Activated B cell treated with CpG ODN at 0.5 μM for 24 hours (primary cell): ENCODE measurements around the gene PCGF3. TPM values are rescaled to one million over a fixed set of nuclear protein-coding genes. Genes with fewer than 3 reads are reported as not detected.

ENCODE experiments used
- ATAC-seq: fragments of 200-7000 bp; cut with Tn5 transposase; one replicate; pipeline ENCODE4 v1.10.0; 2021; ENCODE audit warnings: low read depth, mild to moderate bottlenecking, moderate library complexity
- CTCF ChIA-PET: fragments of 350-600 bp; sonication (Branson Sonifier 250); formaldehyde crosslinking; loops from one replicate; lab custom pipeline; 2021; ENCODE audit warnings: antibody characterized with exemption; lab: Charles Lee
- POLR2A ChIA-PET: fragments of 350-600 bp; sonication (Branson Sonifier 250); formaldehyde crosslinking; loops from one replicate; lab custom pipeline; 2021; ENCODE audit warnings: antibody characterized with exemption; lab: Charles Lee
- DNase-seq: peaks from one replicate; pipeline ENCODE4 v3.0.0; 2022
- H3K27ac Mint-ChIP-seq: one replicate; pipeline ENCODE4 v1.8.0; 2020; ENCODE audit warnings: mixed read lengths
- H3K27me3 Mint-ChIP-seq: one replicate; pipeline ENCODE4 v1.8.0; 2021; ENCODE audit warnings: mixed read lengths
- H3K36me3 Mint-ChIP-seq: one replicate; pipeline ENCODE4 v1.8.0; 2021; ENCODE audit warnings: low read depth, mixed read lengths
- H3K4me1 Mint-ChIP-seq: one replicate; pipeline ENCODE4 v1.8.0; 2021; ENCODE audit warnings: mixed read lengths
- H3K4me3 Mint-ChIP-seq: one replicate; pipeline ENCODE4 v1.8.0; 2020; ENCODE audit warnings: mild to moderate bottlenecking, mixed read lengths
- H3K9me3 Mint-ChIP-seq: one replicate; pipeline ENCODE4 v1.8.0; 2020; ENCODE audit warnings: mixed read lengths
- CTCF ChIP-seq: fragments of 200-600 bp; IDR thresholded peaks from one replicate; pipeline ENCODE4 v1.8.0; 2022; ENCODE audit warnings: antibody characterized with exemption, mild to moderate bottlenecking
- intact Hi-C: fragments of 100-400 bp; cut with micrococcal nuclease; formaldehyde crosslinking; loops from one replicate; pipeline ENCODE4 v1.15.1; 2024
- total RNA-seq: library from RNA; stranded (reverse); gene quantifications from 2 replicates; pipeline ENCODE4 v1.2.3, GENCODE V29; 2022

The PCGF3 gene
- total RNA-seq, 1 donor from 2014 or later, result 59.2 TPM

GRCh38 chr4:720111-720860 is 14.7 kb downstream of the PCGF3 start:
- ATAC-seq, result no peak
- CTCF ChIA-PET, result no interaction called here

GRCh38 chr4:721261-722168 is 15.9 kb downstream of the PCGF3 start:
- DNase-seq (no peak), ATAC-seq (no peak)
- no peak for TF ChIP-seq CTCF
- intact Hi-C loops, result no loop called here
- Mint-ChIP-seq H3K4me1 (peaks cover 10% of the 10 kb centered on the region), H3K36me3 (peaks cover 37% of the 10 kb centered on the region), H3K4me3 (no peak overlapping the region), H3K27me3 (no peaks in the 10 kb centered on the region), H3K9me3 (no peaks in the 10 kb centered on the region), H3K27ac (no peak overlapping the region)
- ChIA-PET CTCF (no interaction called here), POLR2A (no interaction called here)

More at GRCh38 chr4:720111-720860, 14.7 kb downstream of the PCGF3 start:
- H3K4me3 Mint-ChIP-seq, result no peak overlapping the region
- TF ChIP-seq CTCF, result no peak
- POLR2A ChIA-PET, result interaction anchor here (1.2 kb wide), 1 partner anchor 46 kb away, joined by 3 read pairs; the partner anchor contains the start of gene MYL5
- peak overlapping the region; percentile 46 for H3K27ac Mint-ChIP-seq
- intact Hi-C loops, result no loop called here
- no peak for DNase-seq
- H3K27me3 Mint-ChIP-seq, result no peaks in the 10 kb centered on the region
- H3K36me3 Mint-ChIP-seq, result peaks cover 37% of the 10 kb centered on the region
- peaks cover 10% of the 10 kb centered on the region for H3K4me1 Mint-ChIP-seq
- H3K9me3 Mint-ChIP-seq, result no peaks in the 10 kb centered on the region

- CTCF ChIA-PET, result no interaction called here
- Mint-ChIP-seq H3K4me1 (peaks cover 10% of the 10 kb centered on the region), H3K27me3 (no peaks in the 10 kb centered on the region)
These were observed 16.6 kb downstream of the PCGF3 start for GRCh38 chr4:722169-722725.

GRCh38 chr4:722851-723360 is 17.3 kb downstream of the PCGF3 start:
- ATAC-seq, result no peak
- ChIA-PET POLR2A (no interaction called here), CTCF (no interaction called here)
- intact Hi-C loops, result no loop called here
- Mint-ChIP-seq H3K27me3 (no peaks in the 10 kb centered on the region), H3K9me3 (no peaks in the 10 kb centered on the region), H3K4me1 (peaks cover 8% of the 10 kb centered on the region), H3K27ac (no peak overlapping the region), H3K36me3 (peaks cover 43% of the 10 kb centered on the region), H3K4me3 (no peak overlapping the region)
- no peak for DNase-seq
- no peak for TF ChIP-seq CTCF

More at GRCh38 chr4:722169-722725, 16.6 kb downstream of the PCGF3 start:
- POLR2A ChIA-PET, result no interaction called here
- intact Hi-C loops, result no loop called here
- Mint-ChIP-seq H3K36me3 (peaks cover 39% of the 10 kb centered on the region), H3K27ac (no peak overlapping the region), H3K4me3 (no peak overlapping the region), H3K9me3 (no peaks in the 10 kb centered on the region)
- DNase-seq (no peak), ATAC-seq (no peak)
- no peak for TF ChIP-seq CTCF
